ENCODE measurements around the gene INTS1. TPM values are rescaled to one million over a fixed set of nuclear protein-coding genes. Genes with fewer than 3 reads are reported as not detected.

Gene INTS1
- total and polyA plus RNA-seq, 4 donors: 31.2 to 121 (median 46.0) TPM

DNA sequence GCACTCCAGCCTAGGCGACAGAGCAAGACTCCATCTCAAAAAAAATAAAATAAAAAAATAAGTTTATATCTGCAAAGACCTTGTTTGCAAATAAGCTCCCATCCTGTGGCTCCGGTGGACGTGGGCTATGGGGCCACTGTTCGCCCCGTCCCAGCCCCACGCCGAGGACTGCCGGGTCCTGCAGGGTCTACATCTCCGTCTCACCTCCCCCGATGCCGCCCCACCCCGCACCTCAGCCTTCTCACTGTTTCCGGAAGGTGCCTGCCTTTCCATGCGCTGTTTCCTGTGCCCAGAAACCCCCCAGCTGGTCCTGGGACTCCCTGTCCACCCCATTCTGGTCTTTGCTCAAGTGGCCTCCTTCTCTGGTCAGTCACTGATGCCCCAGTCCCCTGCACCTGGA is 5.0 kb upstream of the INTS1 start:
- Histone ChIP-seq H3K27ac (ENCODE audit: low read depth in 1 of 2, low read length in 1 of 2) (no peak overlapping the region), H3K9ac (ENCODE audit: insufficient read depth in 1 of 2, low read length in 2 of 2) (no peak overlapping the region), H3K27me3 (ENCODE audit: control insufficient read depth in 3 of 3, insufficient read depth in 3 of 3, low read length in 2 of 3) (no peaks in the 10 kb centered on the region), H3K9me3 (ENCODE audit: control insufficient read depth in 4 of 4, insufficient read depth in 3 of 4, low read length in 3 of 4) (no peaks in the 10 kb centered on the region), H3K4me1 (ENCODE audit: control insufficient read depth in 5 of 5, insufficient read depth in 5 of 5, low read length in 5 of 5) (peaks cover 0 to 2% (median 0%) of the 10 kb centered on the region in 5 donors), H3K4me3 (no peak overlapping the region), H3K36me3 (ENCODE audit: control insufficient read depth in 4 of 4, insufficient read depth in 4 of 4, low read length in 4 of 4) (no peaks in the 10 kb centered on the region)
- TF ChIP-seq, protein P1, sequence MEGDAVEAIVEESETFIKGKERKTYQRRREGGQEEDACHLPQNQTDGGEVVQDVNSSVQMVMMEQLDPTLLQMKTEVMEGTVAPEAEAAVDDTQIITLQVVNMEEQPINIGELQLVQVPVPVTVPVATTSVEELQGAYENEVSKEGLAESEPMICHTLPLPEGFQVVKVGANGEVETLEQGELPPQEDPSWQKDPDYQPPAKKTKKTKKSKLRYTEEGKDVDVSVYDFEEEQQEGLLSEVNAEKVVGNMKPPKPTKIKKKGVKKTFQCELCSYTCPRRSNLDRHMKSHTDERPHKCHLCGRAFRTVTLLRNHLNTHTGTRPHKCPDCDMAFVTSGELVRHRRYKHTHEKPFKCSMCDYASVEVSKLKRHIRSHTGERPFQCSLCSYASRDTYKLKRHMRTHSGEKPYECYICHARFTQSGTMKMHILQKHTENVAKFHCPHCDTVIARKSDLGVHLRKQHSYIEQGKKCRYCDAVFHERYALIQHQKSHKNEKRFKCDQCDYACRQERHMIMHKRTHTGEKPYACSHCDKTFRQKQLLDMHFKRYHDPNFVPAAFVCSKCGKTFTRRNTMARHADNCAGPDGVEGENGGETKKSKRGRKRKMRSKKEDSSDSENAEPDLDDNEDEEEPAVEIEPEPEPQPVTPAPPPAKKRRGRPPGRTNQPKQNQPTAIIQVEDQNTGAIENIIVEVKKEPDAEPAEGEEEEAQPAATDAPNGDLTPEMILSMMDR (IDR thresholded peaks at IDR 0.05; ENCODE audit: control extremely low read depth, extremely low read depth): no peak
- 82 to 87% methylated on average over 14 of the region's 14 CpGs for WGBS, 2 donors
- no peak for DNase-seq
- no peak for ATAC-seq (ENCODE audit: insufficient read depth, low FRiP score)

DNA sequence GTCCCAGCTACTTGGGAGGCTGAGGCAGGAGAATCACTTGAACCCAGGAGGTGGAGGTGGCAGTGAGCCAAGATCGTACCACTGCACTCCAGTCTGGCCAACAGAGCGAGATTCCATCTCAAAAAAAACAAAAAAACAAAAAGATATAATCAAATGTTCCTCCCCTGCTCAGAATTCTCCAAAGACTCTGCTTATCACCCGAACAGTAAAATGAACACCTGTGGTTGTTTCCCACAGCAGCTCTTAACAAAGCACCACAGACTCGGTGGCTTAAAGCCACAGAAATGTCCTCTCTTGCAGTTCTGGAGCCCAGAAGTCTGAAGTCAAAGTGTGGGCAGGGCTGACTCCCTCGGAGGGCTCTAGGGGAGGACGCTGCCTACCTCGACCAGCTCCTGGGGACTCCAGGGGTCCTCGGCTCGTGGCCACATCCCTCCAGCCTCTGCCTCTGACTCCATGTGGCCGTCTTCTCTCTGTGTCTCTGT is 4.1 kb upstream of the INTS1 start:
- 43 to 65% methylated on average over 10 of the region's 10 CpGs for WGBS, 2 donors
- TF ChIP-seq, protein P1 (IDR thresholded peaks at IDR 0.05; ENCODE audit: control extremely low read depth, extremely low read depth): no peak
- peaks cover 0 to 6% (median 3%) of the 10 kb centered on the region in 5 donors for H3K4me1 ChIP-seq (ENCODE audit: control insufficient read depth in 5 of 5, insufficient read depth in 5 of 5, low read length in 5 of 5)
- H3K36me3 ChIP-seq (ENCODE audit: control insufficient read depth in 4 of 4, insufficient read depth in 4 of 4, low read length in 4 of 4): no peaks in the 10 kb centered on the region
- no peak overlapping the region for H3K9ac ChIP-seq (ENCODE audit: insufficient read depth in 1 of 2, low read length in 2 of 2)
- no peak overlapping the region for H3K4me3 ChIP-seq
- no peaks in the 10 kb centered on the region for H3K9me3 ChIP-seq (ENCODE audit: control insufficient read depth in 4 of 4, insufficient read depth in 3 of 4, low read length in 3 of 4)
- ATAC-seq (ENCODE audit: insufficient read depth, low FRiP score): no peak
- DNase-seq: no peak
- no peak overlapping the region for H3K27ac ChIP-seq (ENCODE audit: low read depth in 1 of 2, low read length in 1 of 2)
- no peaks in the 10 kb centered on the region for H3K27me3 ChIP-seq (ENCODE audit: control insufficient read depth in 3 of 3, insufficient read depth in 3 of 3, low read length in 2 of 3)

DNA sequence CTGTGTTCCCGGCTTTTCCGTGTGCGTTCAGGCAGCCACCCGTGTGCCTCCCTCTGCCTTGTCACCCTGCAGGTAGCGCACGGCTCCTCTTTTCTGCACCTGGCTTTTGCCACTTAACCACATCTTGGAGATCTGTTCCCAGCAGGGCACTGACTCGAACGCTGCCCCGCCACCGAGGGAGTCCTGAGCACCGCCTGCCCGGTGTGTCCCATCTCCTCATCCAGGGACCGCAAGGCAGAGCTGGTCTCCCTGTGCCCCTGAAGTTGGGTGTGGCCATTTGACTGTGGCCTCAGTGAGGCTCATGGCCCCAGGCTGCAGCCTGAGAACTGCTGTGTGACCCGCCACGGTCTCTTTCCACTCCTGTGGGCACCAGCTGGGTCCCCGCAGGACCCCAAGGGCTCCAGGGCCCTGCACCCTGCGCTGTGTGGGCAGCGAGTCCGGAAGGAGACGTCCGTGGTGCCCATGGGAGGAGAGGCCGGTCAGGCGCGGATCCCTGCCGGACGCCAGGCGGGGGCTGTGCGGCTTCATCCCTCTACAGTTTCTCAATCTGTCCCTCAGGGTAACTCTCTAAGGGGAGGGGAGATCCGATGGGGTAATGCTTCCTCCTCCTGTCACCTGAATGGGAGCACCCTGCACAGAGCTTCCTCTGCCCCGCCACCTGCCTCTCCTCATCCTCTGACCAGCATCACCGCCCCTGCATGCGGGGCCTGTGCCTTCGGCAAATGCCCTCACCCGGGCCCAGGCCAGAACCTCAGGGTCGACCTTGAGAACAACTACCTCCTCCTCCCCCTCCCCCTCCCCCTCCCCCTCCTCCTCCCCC is 1.8 kb upstream of the INTS1 start:
- no peaks in the 10 kb centered on the region for H3K27me3 ChIP-seq (ENCODE audit: control insufficient read depth in 3 of 3, insufficient read depth in 3 of 3, low read length in 2 of 3)
- no peak overlapping the region for H3K9ac ChIP-seq (ENCODE audit: insufficient read depth in 1 of 2, low read length in 2 of 2)
- H3K9me3 ChIP-seq (ENCODE audit: control insufficient read depth in 4 of 4, insufficient read depth in 3 of 4, low read length in 3 of 4): no peaks in the 10 kb centered on the region
- DNase-seq (peak in 1 of 3 donors; percentile 9), ATAC-seq (ENCODE audit: insufficient read depth, low FRiP score) (no peak)
- no peak overlapping the region for H3K4me3 ChIP-seq
- 31 to 64% methylated on average over 35 of the region's 35 CpGs for WGBS, 2 donors
- peaks cover 0 to 14% (median 7%) of the 10 kb centered on the region in 5 donors for H3K4me1 ChIP-seq (ENCODE audit: control insufficient read depth in 5 of 5, insufficient read depth in 5 of 5, low read length in 5 of 5)
- H3K27ac ChIP-seq (ENCODE audit: low read depth in 1 of 2, low read length in 1 of 2): no peak overlapping the region
- H3K36me3 ChIP-seq (ENCODE audit: control insufficient read depth in 4 of 4, insufficient read depth in 4 of 4, low read length in 4 of 4): peaks cover 0 to 16% (median 10%) of the 10 kb centered on the region in 4 donors
- TF ChIP-seq, protein P1 (IDR thresholded peaks at IDR 0.05; ENCODE audit: control extremely low read depth, extremely low read depth): no peak

Measured in lung (tissue), 12 donors.